GM19467 (cell line): Measurements from ENCODE around the gene CZIB.
"Not testable (repeated sequence)": the region's sequence is repeated elsewhere in the genome, so short reads cannot be mapped to it uniquely, and the experiment has no call there.

Experiments used
- ATAC-seq: cut with Tn5 transposase; IDR thresholded peaks from one replicate; pipeline ENCODE4 v1.9.1; 2021; ENCODE audit warnings: mild to moderate bottlenecking, moderate library complexity; ENCODE audit not compliant: unreplicated experiment

Gene CZIB

GRCh38 chr1:53190210-53190611 lies 30.2 kb downstream of the CZIB start:
- ATAC-seq = no peak

- ATAC-seq = no peak
Observed at GRCh38 chr1:53189061-53189460, 31.4 kb downstream of the CZIB start.

DNA sequence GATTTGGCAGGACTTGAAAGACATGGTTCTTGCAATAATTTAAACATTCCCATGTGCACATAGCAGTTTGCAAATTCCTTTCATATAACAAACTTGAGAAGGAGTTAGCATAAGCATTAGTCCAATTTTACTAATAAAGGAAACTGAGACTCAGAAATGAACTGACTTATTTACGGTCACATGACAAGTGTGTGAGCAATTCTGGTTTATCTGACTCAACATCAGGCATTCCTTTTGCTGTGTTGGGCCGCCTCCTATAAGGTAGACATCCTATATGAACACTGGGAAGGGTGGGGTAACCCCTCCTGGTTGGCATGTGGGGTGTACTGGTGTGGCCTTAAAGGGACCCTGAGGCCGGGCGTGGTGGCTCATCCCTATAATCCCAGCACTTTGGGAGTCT lies 32.3 kb downstream of the CZIB start:
- no peak for ATAC-seq

DNA sequence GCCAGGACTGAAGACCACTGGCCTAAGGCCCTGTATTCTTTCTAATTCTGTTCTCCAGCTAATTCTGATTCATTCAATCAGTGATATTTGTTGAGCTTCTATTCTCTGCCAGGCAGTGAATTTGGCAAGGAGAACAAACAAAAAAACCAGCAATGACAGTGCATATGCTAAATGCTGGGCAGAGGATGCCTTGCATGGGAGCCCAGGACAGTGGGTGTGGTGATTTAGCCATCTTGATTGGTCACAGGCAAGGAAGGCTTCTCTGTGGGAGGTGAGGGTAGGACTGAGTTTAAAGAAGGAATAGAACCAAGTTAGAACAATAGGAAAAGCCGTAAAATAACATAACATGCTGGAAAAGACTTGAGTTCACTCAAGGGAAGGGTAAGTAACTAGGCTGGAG lies 33.0 kb downstream of the CZIB start:
- no peak for ATAC-seq

DNA sequence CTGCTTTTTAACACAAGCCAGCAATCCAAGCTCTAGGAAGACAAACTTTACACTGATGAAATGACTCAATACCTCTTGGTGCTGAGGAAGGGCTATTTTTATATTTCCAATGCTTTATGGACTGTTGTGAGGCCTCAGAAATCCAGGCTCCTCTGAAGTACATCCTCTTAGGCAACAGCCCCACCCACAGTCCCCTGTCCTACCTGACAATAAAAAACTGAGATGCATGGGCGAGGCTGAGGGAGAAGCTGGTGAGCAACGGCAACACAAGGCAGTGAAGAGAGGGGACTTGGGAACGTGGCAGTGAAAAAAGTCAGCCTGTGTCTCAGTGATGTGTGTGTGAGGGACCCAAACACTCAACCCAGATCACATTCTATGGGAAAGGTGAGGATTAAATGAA lies 33.9 kb downstream of the CZIB start:
- no peak for ATAC-seq

DNA sequence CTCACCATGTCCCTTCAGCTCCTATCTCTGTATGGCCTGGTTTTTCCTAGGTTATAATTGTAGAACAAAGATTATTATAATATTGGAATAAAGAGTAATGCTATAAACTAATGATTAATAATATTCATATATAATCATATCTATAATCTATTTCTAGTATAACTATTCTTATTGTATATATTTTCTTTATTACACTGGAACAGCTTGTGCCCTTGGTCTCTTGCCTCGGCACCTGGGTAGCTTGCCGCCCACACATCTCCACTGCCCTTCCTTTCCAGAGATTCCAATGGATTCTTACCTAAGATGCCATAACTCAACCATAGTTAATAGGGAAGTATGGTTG lies 34.5 kb downstream of the CZIB start:
- not testable (repeated sequence) for ATAC-seq

- no peak for ATAC-seq
Observed at GRCh38 chr1:53183095-53183990, 37.1 kb downstream of the CZIB start.

- ATAC-seq = no peak
Observed at GRCh38 chr1:53182716-53183094, 37.7 kb downstream of the CZIB start.

- no peak for ATAC-seq
Observed at GRCh38 chr1:53182111-53182593, 38.3 kb downstream of the CZIB start.

GRCh38 chr1:53180951-53181350 lies 39.5 kb downstream of the CZIB start:
- no peak for ATAC-seq

DNA sequence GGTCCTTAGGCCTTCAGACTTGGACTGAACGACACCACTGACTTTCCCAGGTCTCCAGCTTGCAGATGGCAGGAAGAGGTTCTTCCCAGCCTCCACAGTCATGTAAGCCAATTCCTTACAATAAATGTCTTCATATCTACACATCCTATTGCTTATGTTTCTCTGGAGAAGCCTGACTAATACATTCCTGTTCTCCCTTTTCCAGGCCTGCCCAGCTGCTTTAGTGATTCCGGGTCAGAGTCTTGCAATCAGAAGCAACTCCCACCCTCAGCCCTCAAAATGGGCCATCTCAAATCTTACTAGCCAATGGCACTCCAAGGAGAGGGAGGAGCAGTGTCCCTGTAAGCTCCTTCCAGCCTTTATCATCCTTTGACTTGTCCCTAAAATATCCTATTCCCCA lies 40.2 kb downstream of the CZIB start:
- ATAC-seq = no peak

GRCh38 chr1:53176452-53177208 lies 43.8 kb downstream of the CZIB start:
- ATAC-seq = no peak

DNA sequence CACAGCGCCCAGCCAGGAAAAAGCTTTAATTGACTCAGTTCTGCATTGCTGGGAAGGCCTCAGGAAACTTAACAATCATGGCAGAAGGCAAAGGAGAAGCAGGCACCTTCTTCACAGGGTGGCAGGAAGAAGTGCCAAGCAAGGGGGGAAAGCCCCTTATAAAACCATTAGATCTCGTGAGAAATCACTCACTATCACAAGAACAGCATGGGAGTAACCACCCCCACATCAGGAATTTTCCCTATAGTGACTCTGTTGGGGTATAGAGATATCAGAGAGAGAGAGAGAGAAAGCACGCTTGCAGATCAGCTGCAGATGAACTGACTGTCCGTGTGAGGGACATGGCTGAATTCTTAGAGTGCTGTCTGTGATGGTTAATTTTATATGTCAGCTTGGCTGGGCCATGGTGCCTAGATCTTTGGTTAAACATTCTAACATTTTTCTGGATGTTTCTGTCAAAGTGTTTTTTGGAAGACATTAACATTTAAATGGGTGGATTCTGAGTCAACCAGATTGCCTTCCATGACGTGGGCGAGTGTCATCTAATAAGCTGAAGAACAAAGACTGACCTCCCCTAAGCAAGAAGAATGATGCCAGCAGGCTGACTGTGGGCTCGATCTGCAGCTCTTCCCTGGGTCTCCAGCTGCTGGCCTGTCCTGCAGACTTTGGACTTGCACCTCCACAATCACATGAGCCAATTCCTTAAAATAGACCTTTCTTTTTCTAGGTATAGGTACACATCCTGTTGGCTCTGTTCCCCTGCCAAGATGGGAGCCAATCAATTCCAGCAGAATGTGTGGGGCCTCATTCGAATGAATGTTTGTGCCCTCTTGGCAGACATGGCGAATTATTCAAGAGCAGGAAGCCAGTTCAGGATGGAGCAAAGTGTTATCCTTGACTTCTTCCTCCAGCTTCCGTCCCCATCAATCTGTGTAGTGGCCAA lies 45.2 kb downstream of the CZIB start:
- ATAC-seq = no peak

- no peak for ATAC-seq
Observed at GRCh38 chr1:53172426-53173128, 47.9 kb downstream of the CZIB start.

DNA sequence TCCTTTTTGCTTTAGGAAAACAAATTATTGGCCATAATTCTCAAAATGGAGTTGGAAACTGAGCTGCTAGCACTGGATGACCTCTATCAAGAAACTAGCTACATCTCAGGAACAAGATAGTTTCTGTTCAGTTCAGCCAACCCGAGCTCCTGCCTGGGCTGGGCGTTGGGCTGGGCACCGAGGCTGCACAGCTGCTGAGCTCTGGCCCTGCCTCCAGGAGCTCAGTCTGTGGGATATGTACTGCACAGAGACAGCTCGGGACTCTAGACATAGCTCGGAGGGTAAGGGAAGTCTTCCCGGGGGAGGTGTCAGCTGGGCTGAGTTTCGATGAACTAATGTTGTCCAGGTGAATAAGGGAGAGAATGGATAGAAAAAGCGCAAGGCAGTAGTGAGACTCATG lies 53.5 kb downstream of the CZIB start:
- ATAC-seq = no peak

DNA sequence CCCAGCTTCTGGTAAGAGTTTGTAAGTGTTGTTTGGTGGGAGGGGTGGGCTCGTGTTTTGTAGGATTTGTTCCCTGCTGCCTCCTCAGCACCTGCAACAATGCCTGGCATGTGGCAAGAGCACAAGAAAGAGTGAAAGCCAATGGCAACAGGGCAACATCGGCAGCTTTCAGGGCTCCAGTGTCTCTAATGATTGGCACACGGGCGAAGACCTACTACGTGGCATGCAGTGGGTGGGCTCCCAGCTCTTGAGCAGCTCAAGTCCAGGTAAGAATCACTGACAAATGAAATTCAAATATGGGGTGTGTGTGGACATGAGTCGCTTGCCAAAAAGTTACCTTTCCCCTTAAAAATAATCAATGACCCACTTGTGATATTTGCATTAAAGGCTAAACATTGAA lies 54.1 kb downstream of the CZIB start:
- ATAC-seq = no peak

- no peak for ATAC-seq
Observed at GRCh38 chr1:53165408-53165961, 54.9 kb downstream of the CZIB start.
